Measurements from ENCODE around the gene SDHAF3.

Gene SDHAF3

DNA sequence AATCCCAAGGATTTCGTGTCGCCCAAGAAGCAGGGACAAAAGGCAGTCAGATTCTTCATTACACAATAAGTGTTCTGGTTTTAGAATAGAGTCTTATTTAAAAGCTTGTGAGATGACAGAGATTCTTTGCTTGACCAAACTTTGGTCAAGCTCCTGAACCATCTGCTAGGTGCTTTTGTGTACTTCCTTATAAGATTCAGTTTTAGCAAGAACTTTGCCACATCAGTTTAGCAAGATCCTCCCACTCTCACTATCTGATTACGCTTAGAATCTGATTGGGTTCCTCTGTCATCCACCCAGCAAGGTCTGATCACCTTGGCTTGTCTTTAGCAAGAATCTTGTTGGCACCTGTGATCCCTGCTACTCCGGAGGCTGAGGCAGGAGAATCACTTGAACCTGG, 38.2 kb upstream of the SDHAF3 start:
- TF ChIP-seq POLR2AphosphoS5 (IDR thresholded peaks at IDR 0.05; ENCODE audit: low read depth) (no peak), SPI1 (IDR thresholded peaks at IDR 0.05; ENCODE audit: borderline replicate concordance, low read depth) (no peak), GABPA (IDR thresholded peaks at IDR 0.05; ENCODE audit: low read depth) (no peak), REST (IDR thresholded peaks at IDR 0.05; ENCODE audit: insufficient replicate concordance, low read depth) (no peak)
- TF ChIP-seq, protein P1, sequence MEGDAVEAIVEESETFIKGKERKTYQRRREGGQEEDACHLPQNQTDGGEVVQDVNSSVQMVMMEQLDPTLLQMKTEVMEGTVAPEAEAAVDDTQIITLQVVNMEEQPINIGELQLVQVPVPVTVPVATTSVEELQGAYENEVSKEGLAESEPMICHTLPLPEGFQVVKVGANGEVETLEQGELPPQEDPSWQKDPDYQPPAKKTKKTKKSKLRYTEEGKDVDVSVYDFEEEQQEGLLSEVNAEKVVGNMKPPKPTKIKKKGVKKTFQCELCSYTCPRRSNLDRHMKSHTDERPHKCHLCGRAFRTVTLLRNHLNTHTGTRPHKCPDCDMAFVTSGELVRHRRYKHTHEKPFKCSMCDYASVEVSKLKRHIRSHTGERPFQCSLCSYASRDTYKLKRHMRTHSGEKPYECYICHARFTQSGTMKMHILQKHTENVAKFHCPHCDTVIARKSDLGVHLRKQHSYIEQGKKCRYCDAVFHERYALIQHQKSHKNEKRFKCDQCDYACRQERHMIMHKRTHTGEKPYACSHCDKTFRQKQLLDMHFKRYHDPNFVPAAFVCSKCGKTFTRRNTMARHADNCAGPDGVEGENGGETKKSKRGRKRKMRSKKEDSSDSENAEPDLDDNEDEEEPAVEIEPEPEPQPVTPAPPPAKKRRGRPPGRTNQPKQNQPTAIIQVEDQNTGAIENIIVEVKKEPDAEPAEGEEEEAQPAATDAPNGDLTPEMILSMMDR (IDR thresholded peaks at IDR 0.05; ENCODE audit: insufficient read depth, low read length): no peak
- no peak for DNase-seq (ENCODE audit: low read depth in 1 of 2, low spot score in 1 of 2)
- no peak overlapping the region for H3K27ac ChIP-seq (replicated peaks)
- H3K4me3 ChIP-seq (replicated peaks; ENCODE audit: insufficient read depth, low read length): no peak overlapping the region
- H3K27me3 ChIP-seq (ENCODE audit: insufficient read depth, poor library complexity, severe bottlenecking): peaks cover 5% of the 10 kb centered on the region

DNA sequence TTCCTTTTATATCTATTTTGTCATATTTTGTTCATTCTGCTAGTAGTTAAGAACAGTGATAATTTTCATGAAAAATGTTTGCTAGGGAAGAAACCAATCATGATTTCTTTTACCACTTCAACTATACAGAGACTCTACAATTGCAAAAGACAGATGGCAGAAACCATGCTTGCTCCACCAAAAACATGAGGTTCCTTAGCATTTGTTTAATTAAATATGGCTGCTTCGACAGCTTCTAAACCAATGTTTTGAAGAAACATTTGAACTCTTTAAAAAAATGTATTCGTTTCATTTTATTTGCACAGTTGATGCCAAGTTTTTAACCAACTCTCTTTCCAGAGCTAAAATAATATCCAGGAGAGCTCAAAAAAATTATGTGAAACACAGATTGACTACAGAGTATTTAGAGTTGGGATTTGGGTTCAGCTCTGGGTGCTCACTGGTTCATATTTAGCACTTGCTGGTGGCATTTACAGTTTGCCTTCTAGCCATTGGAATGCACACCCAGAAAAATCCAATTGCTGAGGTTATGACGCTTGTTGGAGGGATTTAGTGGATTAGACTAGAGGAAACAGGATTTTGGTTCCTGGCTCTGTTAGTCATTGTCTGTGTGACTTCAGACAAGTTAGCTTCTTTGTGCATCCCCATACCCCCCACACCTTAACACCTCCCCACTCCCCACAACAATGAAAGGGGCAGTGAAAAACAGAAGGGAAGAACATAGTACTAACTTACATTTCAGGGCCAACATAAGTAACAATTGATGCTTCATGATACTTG, 35.8 kb upstream of the SDHAF3 start:
- DNase-seq (ENCODE audit: low read depth in 1 of 2, low spot score in 1 of 2): no peak
- TF ChIP-seq, protein P1 (IDR thresholded peaks at IDR 0.05; ENCODE audit: insufficient read depth, low read length): no peak
- Histone ChIP-seq H3K4me3 (replicated peaks; ENCODE audit: insufficient read depth, low read length) (no peak overlapping the region), H3K27ac (replicated peaks) (no peak overlapping the region), H3K27me3 (ENCODE audit: insufficient read depth, poor library complexity, severe bottlenecking) (peaks cover 7% of the 10 kb centered on the region)

DNA sequence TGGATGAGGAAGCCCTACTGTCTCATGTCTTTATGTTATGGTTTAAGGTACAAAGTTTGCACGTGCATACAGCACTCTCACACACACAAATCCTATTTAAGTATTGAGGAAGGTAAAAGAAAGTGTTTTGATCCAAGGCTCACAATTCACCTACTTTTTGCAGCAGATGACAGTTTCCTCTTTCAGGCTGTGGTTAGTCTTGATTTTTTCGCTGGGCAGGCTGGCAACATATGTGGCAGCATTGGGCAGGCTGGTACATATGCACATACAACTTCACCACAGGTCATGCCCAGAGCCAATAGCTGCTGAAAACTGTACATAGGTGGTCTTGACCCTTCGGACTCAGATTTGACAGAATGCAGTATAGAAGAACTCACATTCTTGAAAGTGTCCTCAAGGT, 29.1 kb upstream of the SDHAF3 start:
- no peak overlapping the region for H3K4me3 ChIP-seq (replicated peaks; ENCODE audit: insufficient read depth, low read length)
- H3K27ac ChIP-seq (replicated peaks): no peak overlapping the region
- TF ChIP-seq REST (IDR thresholded peaks at IDR 0.05; ENCODE audit: insufficient replicate concordance, low read depth): no peak
- DNase-seq (ENCODE audit: low read depth in 1 of 2, low spot score in 1 of 2): no peak
- H3K27me3 ChIP-seq (ENCODE audit: insufficient read depth, poor library complexity, severe bottlenecking): peaks cover 8% of the 10 kb centered on the region

DNA sequence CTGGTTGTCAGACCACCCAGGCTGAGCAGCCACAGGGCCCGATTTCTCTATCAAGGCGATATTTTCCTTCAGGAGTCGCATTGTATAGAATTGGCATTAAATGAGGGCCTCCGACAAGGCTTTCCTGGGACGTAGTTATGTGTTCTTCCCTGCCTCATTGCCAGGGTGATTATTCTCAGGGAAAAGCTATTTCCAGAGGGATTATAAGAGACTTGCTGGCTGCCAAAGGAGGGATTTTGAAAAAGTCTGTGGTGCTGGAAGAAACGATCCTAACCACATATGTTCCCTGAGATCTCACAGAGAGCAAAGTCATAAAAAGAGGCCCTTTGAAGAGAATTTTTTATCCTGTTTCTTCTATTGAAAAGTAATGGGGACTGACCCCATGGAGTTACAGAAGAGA, 27.7 kb upstream of the SDHAF3 start:
- TF ChIP-seq GABPA (IDR thresholded peaks at IDR 0.05; ENCODE audit: low read depth): no peak
- TF ChIP-seq, protein P1 (IDR thresholded peaks at IDR 0.05; ENCODE audit: insufficient read depth, low read length): no peak
- TF ChIP-seq SPI1 (IDR thresholded peaks at IDR 0.05; ENCODE audit: borderline replicate concordance, low read depth): no peak
- TF ChIP-seq POLR2AphosphoS5 (IDR thresholded peaks at IDR 0.05; ENCODE audit: low read depth): no peak
- no peak for TF ChIP-seq REST (IDR thresholded peaks at IDR 0.05; ENCODE audit: insufficient replicate concordance, low read depth)
- H3K4me3 ChIP-seq (replicated peaks; ENCODE audit: insufficient read depth, low read length): no peak overlapping the region
- no peak overlapping the region for H3K27ac ChIP-seq (replicated peaks)
- peaks cover 8% of the 10 kb centered on the region for H3K27me3 ChIP-seq (ENCODE audit: insufficient read depth, poor library complexity, severe bottlenecking)
- no peak for DNase-seq (ENCODE audit: low read depth in 1 of 2, low spot score in 1 of 2)

Data from HL-60 (cell line).